Adrenal gland (tissue), 12 donors: ENCODE measurements around the gene CHRNB4. TPM values are rescaled to one million over a fixed set of nuclear protein-coding genes. Genes with fewer than 3 reads are reported as not detected.
A peak's percentile ranks its signal among the peaks of the same experiment; 100 is the strongest.

Source experiments
- DNase-seq, 7 donors: peaks; one replicate each; pipeline ENCODE4 v3.0.0-alpha.2; 2019 to 2020
- H3K27ac ChIP-seq, 5 donors: fragments of 200-600 bp; sonication (generic) in 4 of 5; 1 replicate in 3 of 5; 2 replicates in 2 of 5; pipeline versions ENCODE4 v1.5.1 to v1.8.0; 2016 to 2020; ENCODE audit warnings: mild to moderate bottlenecking in 1 of 5
- H3K27me3 ChIP-seq: fragments of 200-600 bp; 2 replicates; pipeline ENCODE4 v1.8.0; 2021
- H3K36me3 ChIP-seq, 2 donors: fragments of 200-600 bp; replicated peaks in 1 of 2; 1 replicate in 1 of 2; 2 replicates in 1 of 2; pipeline versions ENCODE4 v1.5.1 to v1.8.0; 2018 to 2022
- H3K4me1 ChIP-seq, 2 donors: fragments of 200-600 bp; replicated peaks in 1 of 2; 1 replicate in 1 of 2; 2 replicates in 1 of 2; pipeline versions ENCODE4 v1.5.1 to v1.8.0; 2018 to 2021
- H3K4me3 ChIP-seq, 4 donors: fragments of 200-600 bp; sonication (generic) in 3 of 4; one replicate each; pipeline ENCODE4 v1.5.1; 2016 to 2018
- H3K9me3 ChIP-seq, 3 donors: fragments of 200-600 bp; sonication (generic) in 1 of 3; replicated peaks in 1 of 3; 1 replicate in 2 of 3; 2 replicates in 1 of 3; pipeline versions ENCODE4 v1.5.1 to v1.8.0; 2016 to 2021
- POLR2A ChIP-seq, 2 donors: fragments of 450-650 bp; IDR thresholded peaks; one replicate each; pipeline ENCODE4 v1.6.1; 2017; ENCODE audit warnings: antibody characterized with exemption in 2 of 2, mild to moderate bottlenecking in 2 of 2, moderate library complexity in 1 of 2
- WGBS, 4 donors: extraction: QIAGEN DNeasy Blood & Tissue Kit in 2 of 4; methylation state at CpG; one replicate each; pipeline versions ENCODE4 v1.1.5 to v1.1.7; 2013 to 2017; 5-methylcytosine and 5-hydroxymethylcytosine counted together
- intact Hi-C, 2 donors: fragments of 100-400 bp; cut with DNase I; formaldehyde crosslinking; loops; one replicate each; pipeline versions ENCODE4 v1.14.1 to v1.15.0; 2022 to 2023
- polyA plus RNA-seq, 3 donors: library from polyadenylated mRNA; stranded (reverse); fragments of 200-250 nt in 2 of 3; fragments of 350-450 nt in 1 of 3; fragmentation: Illumina TruSeq in 1 of 3; extraction: RNeasy Lipid Tissue Mini Kit (QIAGEN cat#74804) in 1 of 3; gene quantifications; one replicate each; pipeline ENCODE4 v1.2.3, GENCODE V29; 2013 to 2014
- total RNA-seq, 9 donors: library from RNA; depleted of rRNA in 4 of 9; stranded (reverse); fragments of >200 nt in 4 of 9; fragments of 120-200 nt in 1 of 9; fragmentation: NEBNext Ultra II Directional in 1 of 9; extraction: Animal tissue kit (Norgen Biotek cat#: 25700) in 1 of 9; gene quantifications; one replicate each; pipeline versions ENCODE4 v1.1.0 to v1.2.4, GENCODE V29; 2013 to 2023
- TF ChIP-seq, protein P1 (sequence below), 6 experiments: fragments of 450-650 bp in 4 of 6; fragments of 200-600 bp in 2 of 6; sonication (generic) in 1 of 6; IDR thresholded peaks; 1 replicate in 5 of 6; 2 replicates in 1 of 6; pipeline versions ENCODE4 v1.5.1 to v1.8.0; 2016 to 2021; ENCODE audit warnings: antibody characterized with exemption in 6 of 6, mild to moderate bottlenecking in 2 of 6, moderate library complexity in 1 of 6
- donor health status: healthy with polysubstance abuse.
- donor health status: Bipolar disorder and iron deficiency.
- donor health status: DM: yes; HTN: yes; CAD: no.
- donor health status: DM: no; HTN: no; CAD: no.
- donor health status: DM: no; HTN: no; CAD: no.
- donor health status: DM: yes; HTN: yes; CAD: no.

The CHRNB4 gene
- total and polyA plus RNA-seq, 12 donors, result 0.24 to 5.7 (median 1.2) TPM

GRCh38 chr15:78673476-78673875, 32.5 kb upstream of the CHRNB4 start:
- intact Hi-C loops, result no loop called here
- Histone ChIP-seq H3K4me1 (peaks cover 0 to 22% of the 10 kb centered on the region in 2 donors), H3K9me3 (no peaks in the 10 kb centered on the region), H3K27me3 (no peaks in the 10 kb centered on the region), H3K4me3 (no peak overlapping the region), H3K27ac (peak overlapping the region in 2 of 5 donors; percentile 38 to 66), H3K36me3 (no peaks in the 10 kb centered on the region)
- peak in 1 of 7 donors; percentile 6 for DNase-seq
- WGBS, 4 donors, result 52 to 61% (median 56%) methylated on average over 4 of the region's 4 CpGs
- TF ChIP-seq, protein P1, sequence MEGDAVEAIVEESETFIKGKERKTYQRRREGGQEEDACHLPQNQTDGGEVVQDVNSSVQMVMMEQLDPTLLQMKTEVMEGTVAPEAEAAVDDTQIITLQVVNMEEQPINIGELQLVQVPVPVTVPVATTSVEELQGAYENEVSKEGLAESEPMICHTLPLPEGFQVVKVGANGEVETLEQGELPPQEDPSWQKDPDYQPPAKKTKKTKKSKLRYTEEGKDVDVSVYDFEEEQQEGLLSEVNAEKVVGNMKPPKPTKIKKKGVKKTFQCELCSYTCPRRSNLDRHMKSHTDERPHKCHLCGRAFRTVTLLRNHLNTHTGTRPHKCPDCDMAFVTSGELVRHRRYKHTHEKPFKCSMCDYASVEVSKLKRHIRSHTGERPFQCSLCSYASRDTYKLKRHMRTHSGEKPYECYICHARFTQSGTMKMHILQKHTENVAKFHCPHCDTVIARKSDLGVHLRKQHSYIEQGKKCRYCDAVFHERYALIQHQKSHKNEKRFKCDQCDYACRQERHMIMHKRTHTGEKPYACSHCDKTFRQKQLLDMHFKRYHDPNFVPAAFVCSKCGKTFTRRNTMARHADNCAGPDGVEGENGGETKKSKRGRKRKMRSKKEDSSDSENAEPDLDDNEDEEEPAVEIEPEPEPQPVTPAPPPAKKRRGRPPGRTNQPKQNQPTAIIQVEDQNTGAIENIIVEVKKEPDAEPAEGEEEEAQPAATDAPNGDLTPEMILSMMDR (IDR thresholded peaks at IDR 0.05), result no peak
- no peak for TF ChIP-seq POLR2A (IDR thresholded peaks at IDR 0.05)

DNA sequence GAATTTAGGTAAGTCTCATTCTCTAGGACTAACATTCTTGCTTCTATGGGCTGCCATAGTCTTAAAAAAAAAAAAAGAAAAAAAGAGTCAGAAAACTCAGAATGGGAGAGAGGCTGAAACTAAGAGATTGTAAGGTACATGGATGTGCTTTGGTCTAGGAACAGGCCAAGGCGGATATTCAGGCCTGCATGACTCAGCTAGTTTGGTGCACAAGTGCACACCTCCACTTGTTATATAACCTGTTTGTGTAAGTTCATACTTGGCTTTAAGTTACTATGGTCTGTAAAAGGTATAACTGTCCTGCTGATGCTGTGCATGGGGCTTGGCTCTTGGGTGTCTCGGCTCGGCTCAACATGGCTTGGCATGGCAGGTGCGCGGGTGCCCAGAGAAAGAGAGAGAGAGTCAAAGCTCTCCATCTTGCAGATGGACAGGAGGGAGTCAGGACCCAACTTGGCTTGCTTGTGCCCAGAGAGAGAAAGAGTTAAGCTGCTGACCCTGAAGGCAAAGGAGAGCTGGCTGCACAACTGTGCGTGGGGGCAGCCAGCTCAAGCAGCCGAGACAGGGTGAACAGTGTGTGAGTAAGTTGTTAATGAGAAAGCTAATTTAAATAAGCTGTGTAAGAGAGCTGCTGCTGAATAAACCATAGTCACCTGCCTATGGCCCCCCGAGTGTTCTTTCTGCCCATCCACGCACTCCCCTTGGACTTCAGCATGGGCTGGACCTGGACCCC, 31.4 kb upstream of the CHRNB4 start:
- no peak for TF ChIP-seq POLR2A (IDR thresholded peaks at IDR 0.05)
- TF ChIP-seq, protein P1 (IDR thresholded peaks at IDR 0.05), result no peak
- H3K27ac ChIP-seq, result peak overlapping the region in 2 of 5 donors; percentile 53 to 66
- H3K36me3 ChIP-seq, result no peaks in the 10 kb centered on the region
- no peak overlapping the region for H3K4me3 ChIP-seq
- H3K27me3 ChIP-seq, result no peaks in the 10 kb centered on the region
- DNase-seq, result no peak
- H3K9me3 ChIP-seq, result no peaks in the 10 kb centered on the region
- intact Hi-C loops, result no loop called here
- peaks cover 0 to 22% of the 10 kb centered on the region in 2 donors for H3K4me1 ChIP-seq
- WGBS, 4 donors, result 74 to 78% (median 77%) methylated on average over 9 of the region's 9 CpGs

GRCh38 chr15:78671626-78672211, 30.7 kb upstream of the CHRNB4 start:
- 48 to 64% (median 49%) methylated on average over 6 of the region's 6 CpGs for WGBS, 4 donors
- H3K4me3 ChIP-seq, result no peak overlapping the region
- intact Hi-C loops, result no loop called here
- no peak overlapping the region for H3K27ac ChIP-seq
- DNase-seq, result peak; percentile 18 to 92 (median 42)
- no peaks in the 10 kb centered on the region for H3K36me3 ChIP-seq
- TF ChIP-seq, protein P1 (IDR thresholded peaks at IDR 0.05), result no peak
- no peak for TF ChIP-seq POLR2A (IDR thresholded peaks at IDR 0.05)
- H3K9me3 ChIP-seq, result no peaks in the 10 kb centered on the region
- peaks cover 0 to 22% of the 10 kb centered on the region in 2 donors for H3K4me1 ChIP-seq
- no peaks in the 10 kb centered on the region for H3K27me3 ChIP-seq

GRCh38 chr15:78668987-78669386, 28.0 kb upstream of the CHRNB4 start:
- Histone ChIP-seq H3K27ac (no peak overlapping the region), H3K36me3 (no peaks in the 10 kb centered on the region), H3K9me3 (no peaks in the 10 kb centered on the region), H3K4me3 (no peak overlapping the region), H3K27me3 (no peaks in the 10 kb centered on the region), H3K4me1 (peaks cover 0 to 22% of the 10 kb centered on the region in 2 donors)
- intact Hi-C loops, result no loop called here
- TF ChIP-seq, protein P1 (IDR thresholded peaks at IDR 0.05), result no peak
- TF ChIP-seq POLR2A (IDR thresholded peaks at IDR 0.05), result no peak
- DNase-seq, result no peak
- WGBS, 4 donors, result 75 to 86% (median 80%) methylated on average over 2 of the region's 2 CpGs
